OCI-LY7 (cell line): ENCODE data around the gene TYMP.

Experiments
- EZH2phosphoT487 ChIP-seq: fragments of 200-600 bp; sonication (generic); IDR thresholded peaks from 2 replicates; pipeline ENCODE4 v1.6.1; 2018; ENCODE audit warnings: low read depth, borderline replicate concordance, mild to moderate bottlenecking, mixed run types, antibody characterized with exemption, low read length, moderate library complexity, mixed read lengths
- TF ChIP-seq, protein P1 (sequence below): fragments of 200-600 bp; sonication (generic); conservative IDR thresholded peaks from 2 replicates; pipeline ENCODE4 v1.5.1; 2014; ENCODE audit warnings: mild to moderate bottlenecking, antibody characterized with exemption, low read length, moderate library complexity, mixed read lengths

- TF ChIP-seq, protein P1, sequence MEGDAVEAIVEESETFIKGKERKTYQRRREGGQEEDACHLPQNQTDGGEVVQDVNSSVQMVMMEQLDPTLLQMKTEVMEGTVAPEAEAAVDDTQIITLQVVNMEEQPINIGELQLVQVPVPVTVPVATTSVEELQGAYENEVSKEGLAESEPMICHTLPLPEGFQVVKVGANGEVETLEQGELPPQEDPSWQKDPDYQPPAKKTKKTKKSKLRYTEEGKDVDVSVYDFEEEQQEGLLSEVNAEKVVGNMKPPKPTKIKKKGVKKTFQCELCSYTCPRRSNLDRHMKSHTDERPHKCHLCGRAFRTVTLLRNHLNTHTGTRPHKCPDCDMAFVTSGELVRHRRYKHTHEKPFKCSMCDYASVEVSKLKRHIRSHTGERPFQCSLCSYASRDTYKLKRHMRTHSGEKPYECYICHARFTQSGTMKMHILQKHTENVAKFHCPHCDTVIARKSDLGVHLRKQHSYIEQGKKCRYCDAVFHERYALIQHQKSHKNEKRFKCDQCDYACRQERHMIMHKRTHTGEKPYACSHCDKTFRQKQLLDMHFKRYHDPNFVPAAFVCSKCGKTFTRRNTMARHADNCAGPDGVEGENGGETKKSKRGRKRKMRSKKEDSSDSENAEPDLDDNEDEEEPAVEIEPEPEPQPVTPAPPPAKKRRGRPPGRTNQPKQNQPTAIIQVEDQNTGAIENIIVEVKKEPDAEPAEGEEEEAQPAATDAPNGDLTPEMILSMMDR: 0 out of 2 replicates have a peak, but pooled peaks have one; percentile 20
- TF ChIP-seq EZH2phosphoT487: no peak
These were observed 26.2 kb downstream of the TYMP start for GRCh38 chr22:50503475-50504145.
